Activated B cell treated with CpG ODN at 0.5 μM for 24 hours (primary cell): Measurements from ENCODE around the gene INAVA. TPM values are rescaled to one million over a fixed set of nuclear protein-coding genes. Genes with fewer than 3 reads are reported as not detected.
"Not testable (repeated sequence)": the region's sequence is repeated elsewhere in the genome, so short reads cannot be mapped to it uniquely, and the experiment has no call there.

Experiments used
- ATAC-seq: fragments of 200-7000 bp; cut with Tn5 transposase; one replicate; pipeline ENCODE4 v1.10.0; 2021; ENCODE audit warnings: low read depth, mild to moderate bottlenecking, moderate library complexity
- CTCF ChIA-PET: fragments of 350-600 bp; sonication (Branson Sonifier 250); formaldehyde crosslinking; loops from one replicate; lab custom pipeline; 2021; ENCODE audit warnings: antibody characterized with exemption; lab: Charles Lee
- POLR2A ChIA-PET: fragments of 350-600 bp; sonication (Branson Sonifier 250); formaldehyde crosslinking; loops from one replicate; lab custom pipeline; 2021; ENCODE audit warnings: antibody characterized with exemption; lab: Charles Lee
- DNase-seq: peaks from one replicate; pipeline ENCODE4 v3.0.0; 2022
- H3K27ac Mint-ChIP-seq: one replicate; pipeline ENCODE4 v1.8.0; 2020; ENCODE audit warnings: mixed read lengths
- H3K27me3 Mint-ChIP-seq: one replicate; pipeline ENCODE4 v1.8.0; 2021; ENCODE audit warnings: mixed read lengths
- H3K36me3 Mint-ChIP-seq: one replicate; pipeline ENCODE4 v1.8.0; 2021; ENCODE audit warnings: low read depth, mixed read lengths
- H3K4me1 Mint-ChIP-seq: one replicate; pipeline ENCODE4 v1.8.0; 2021; ENCODE audit warnings: mixed read lengths
- H3K4me3 Mint-ChIP-seq: one replicate; pipeline ENCODE4 v1.8.0; 2020; ENCODE audit warnings: mild to moderate bottlenecking, mixed read lengths
- H3K9me3 Mint-ChIP-seq: one replicate; pipeline ENCODE4 v1.8.0; 2020; ENCODE audit warnings: mixed read lengths
- CTCF ChIP-seq: fragments of 200-600 bp; IDR thresholded peaks from one replicate; pipeline ENCODE4 v1.8.0; 2022; ENCODE audit warnings: antibody characterized with exemption, mild to moderate bottlenecking
- intact Hi-C: fragments of 100-400 bp; cut with micrococcal nuclease; formaldehyde crosslinking; loops from one replicate; pipeline ENCODE4 v1.15.1; 2024
- total RNA-seq: library from RNA; stranded (reverse); gene quantifications from 2 replicates; pipeline ENCODE4 v1.2.3, GENCODE V29; 2022

INAVA gene
- total RNA-seq, 1 donor from 2014 or later, result 0.44 TPM

DNA sequence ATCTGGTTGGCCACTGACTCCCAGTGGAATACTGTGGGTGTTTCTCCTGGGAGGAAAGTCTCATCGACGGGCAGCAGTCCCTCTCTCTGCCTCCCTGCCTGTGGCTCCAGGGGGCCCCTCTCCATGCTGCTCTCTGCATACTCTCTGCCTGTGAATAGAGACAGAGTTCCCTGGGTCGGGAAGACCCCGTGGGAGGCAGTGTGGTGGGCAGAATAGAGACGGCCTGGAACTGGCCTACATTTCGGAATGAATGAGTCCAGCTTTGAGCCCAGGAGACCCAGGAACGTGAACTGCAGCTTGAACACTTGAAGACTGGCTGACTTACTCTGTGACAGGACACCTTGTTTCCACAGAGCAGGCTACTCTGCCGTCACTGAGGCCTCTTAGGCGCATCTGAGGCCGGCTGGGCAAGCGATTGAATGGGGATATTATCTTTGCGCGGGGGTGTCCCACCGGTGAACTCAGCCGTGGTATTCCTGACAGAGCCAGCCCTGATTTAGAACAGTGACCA, 64.8 kb downstream of the INAVA start:
- Mint-ChIP-seq H3K36me3 (no peaks in the 10 kb centered on the region), H3K4me1 (peaks cover 10% of the 10 kb centered on the region), H3K27me3 (peaks cover 4% of the 10 kb centered on the region), H3K27ac (no peak overlapping the region), H3K4me3 (no peak overlapping the region), H3K9me3 (no peaks in the 10 kb centered on the region)
- no peak for TF ChIP-seq CTCF
- DNase-seq, result no peak
- ChIA-PET CTCF (no interaction called here), POLR2A (no interaction called here)
- intact Hi-C loops, result no loop called here
- no peak for ATAC-seq

DNA sequence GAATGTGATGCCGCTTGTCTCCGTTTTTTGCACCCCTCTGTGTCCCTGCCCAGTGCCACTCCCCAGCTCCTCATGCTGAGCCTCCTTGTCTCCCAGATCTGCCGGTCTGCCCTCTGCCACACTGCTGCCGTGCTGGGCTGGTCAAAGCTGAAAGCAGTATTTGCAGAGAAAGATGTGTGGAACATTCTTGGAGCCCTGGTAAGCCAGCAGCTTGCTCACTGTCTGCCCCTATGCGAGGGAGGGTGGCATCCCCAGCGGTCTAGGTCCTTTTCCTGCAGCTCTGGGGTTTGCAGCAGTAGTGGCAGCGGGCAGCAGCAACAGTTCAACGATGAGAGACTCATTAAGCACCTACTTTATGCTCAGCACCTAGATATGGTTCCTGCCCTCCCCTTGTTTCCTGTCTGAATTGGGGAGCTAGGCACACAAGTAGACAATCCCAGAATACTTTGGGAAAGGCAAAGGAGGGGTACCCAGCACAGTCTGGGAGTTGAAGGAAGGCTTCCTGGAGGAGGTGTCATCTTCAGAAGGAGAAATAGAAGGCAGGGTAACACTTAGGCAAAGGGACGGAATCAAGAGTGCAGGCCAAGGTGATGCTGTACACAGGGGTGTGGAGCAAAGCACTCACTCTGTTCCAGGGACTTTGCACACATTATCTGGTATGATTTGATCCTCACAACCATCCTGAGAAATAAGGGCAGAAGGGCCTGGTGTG, 65.7 kb downstream of the INAVA start:
- no peak for DNase-seq
- TF ChIP-seq CTCF, result no peak
- ChIA-PET CTCF (interaction anchor here (0.7 to 1.0 kb wide), 2 partner anchors 12 to 54 kb away, joined by 4 read pairs; no protein-coding TSS in a partner anchor), POLR2A (interaction anchor here (0.7 kb wide), 1 partner anchor 9 kb away, joined by 3 read pairs; no protein-coding TSS in a partner anchor)
- intact Hi-C loops, result no loop called here
- ATAC-seq, result no peak
- H3K4me3 Mint-ChIP-seq, result no peak overlapping the region
- H3K27ac Mint-ChIP-seq, result no peak overlapping the region
- peaks cover 10% of the 10 kb centered on the region for H3K4me1 Mint-ChIP-seq
- H3K36me3 Mint-ChIP-seq, result no peaks in the 10 kb centered on the region
- H3K27me3 Mint-ChIP-seq, result peaks cover 3% of the 10 kb centered on the region
- no peaks in the 10 kb centered on the region for H3K9me3 Mint-ChIP-seq

GRCh38 chr1:200960948-200961340, 66.2 kb downstream of the INAVA start:
- no peak for TF ChIP-seq CTCF
- ATAC-seq (no peak), DNase-seq (no peak)
- Mint-ChIP-seq H3K27ac (no peak overlapping the region), H3K36me3 (no peaks in the 10 kb centered on the region), H3K4me1 (peaks cover 10% of the 10 kb centered on the region), H3K27me3 (peaks cover 3% of the 10 kb centered on the region), H3K9me3 (no peaks in the 10 kb centered on the region), H3K4me3 (no peak overlapping the region)
- ChIA-PET POLR2A (interaction anchor here (0.7 kb wide), 1 partner anchor 10 kb away, joined by 3 read pairs; no protein-coding TSS in a partner anchor), CTCF (interaction anchor here (0.7 kb wide), 1 partner anchor 11 kb away, joined by 4 read pairs; no protein-coding TSS in a partner anchor)
- intact Hi-C loops, result no loop called here

DNA sequence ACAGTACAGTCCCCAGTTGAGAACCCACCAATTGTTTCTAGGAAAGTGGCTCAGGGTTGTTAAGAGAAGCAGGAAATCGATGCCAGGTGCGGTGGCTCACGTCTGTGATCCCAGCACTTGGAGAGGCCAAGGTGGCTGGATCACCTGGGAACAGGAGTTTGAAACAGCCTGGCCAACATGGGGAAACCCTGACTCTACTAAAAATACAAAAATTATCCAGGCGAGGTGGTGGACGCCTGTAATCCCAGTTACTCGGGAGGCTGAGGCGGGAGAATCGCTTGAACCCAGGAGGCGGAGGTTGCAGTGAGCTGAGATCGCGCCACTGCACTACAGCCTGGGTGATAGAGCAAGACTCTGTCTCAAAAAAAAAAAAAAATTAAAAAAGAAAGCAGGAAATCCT, 67.5 kb downstream of the INAVA start:
- H3K36me3 Mint-ChIP-seq, H3K9me3 Mint-ChIP-seq, POLR2A ChIA-PET, H3K4me3 Mint-ChIP-seq, H3K4me1 Mint-ChIP-seq, intact Hi-C loops, ATAC-seq, DNase-seq, H3K27ac Mint-ChIP-seq, H3K27me3 Mint-ChIP-seq: not testable (repeated sequence)
- CTCF ChIA-PET, result interaction anchor here (1.3 to 1.4 kb wide), 2 partner anchors 10 to 18 kb away, joined by 4 to 8 read pairs; no protein-coding TSS in a partner anchor

DNA sequence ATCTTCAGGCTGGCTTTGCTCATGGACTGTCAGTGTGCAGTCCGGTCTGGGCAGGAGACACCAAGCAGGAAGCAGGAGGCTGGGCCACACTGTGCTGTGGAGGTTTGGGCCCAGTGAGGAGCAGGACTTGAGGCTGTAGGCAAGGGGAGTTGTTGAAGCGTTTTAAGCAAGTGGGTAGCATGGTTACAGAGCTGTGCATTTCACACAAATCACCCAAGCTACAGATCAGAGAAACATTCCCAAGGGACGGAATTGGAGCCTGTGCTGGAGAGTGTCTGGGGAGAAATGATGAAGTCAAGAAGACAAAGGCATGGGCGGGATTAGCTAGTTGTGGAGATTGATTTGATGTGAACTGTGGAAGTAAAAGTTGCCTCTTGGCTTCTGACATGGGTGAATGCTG, 67.9 kb downstream of the INAVA start:
- ChIA-PET POLR2A (no interaction called here), CTCF (interaction anchor here (1.3 to 1.4 kb wide), 2 partner anchors 9 to 17 kb away, joined by 4 to 8 read pairs; no protein-coding TSS in a partner anchor)
- ATAC-seq, result no peak
- peaks cover 10% of the 10 kb centered on the region for H3K4me1 Mint-ChIP-seq
- no peak overlapping the region for H3K4me3 Mint-ChIP-seq
- no peak for DNase-seq
- H3K27me3 Mint-ChIP-seq, result peaks cover 3% of the 10 kb centered on the region
- peaks cover 7% of the 10 kb centered on the region for H3K36me3 Mint-ChIP-seq
- H3K27ac Mint-ChIP-seq, result no peak overlapping the region
- TF ChIP-seq CTCF, result no peak
- intact Hi-C loops, result no loop called here
- H3K9me3 Mint-ChIP-seq, result no peaks in the 10 kb centered on the region
